GM23338 (cell line): ENCODE measurements around the gene HDAC8. TPM values are rescaled to one million over a fixed set of nuclear protein-coding genes. Genes with fewer than 3 reads are reported as not detected.

Source experiments
- ATAC-seq: fragments of 200-7000 bp; cut with Tn5 transposase; 3 replicates; pipeline ENCODE4 v1.9.1; 2020
- DNase-seq: peaks from one replicate; pipeline ENCODE4 v3.0.0-alpha.2; 2015; ENCODE audit warnings: low spot score
- H2AFZ ChIP-seq: fragments of 200-600 bp; sonication (generic); 2 replicates; pipeline ENCODE4 v1.8.0; 2016; ENCODE audit warnings: antibody characterized with exemption, mild to moderate bottlenecking, moderate library complexity
- H3F3A ChIP-seq: fragments of 200-600 bp; sonication (generic); replicated peaks from 2 replicates; pipeline ENCODE4 v1.8.0; 2017; ENCODE audit warnings: antibody characterized with exemption, mixed run types, low read depth
- H3K27ac ChIP-seq: fragments of 200-600 bp; sonication (generic); 2 replicates; pipeline ENCODE4 v1.6.1; 2016; ENCODE audit warnings: low read depth
- H3K27me3 ChIP-seq: fragments of 200-600 bp; sonication (generic); 2 replicates; pipeline ENCODE4 v1.8.0; 2016; ENCODE audit warnings: mild to moderate bottlenecking, mixed run types, moderate library complexity; ENCODE audit not compliant: insufficient read depth
- H3K36me3 ChIP-seq: fragments of 200-600 bp; sonication (generic); 2 replicates; pipeline ENCODE4 v1.8.0; 2016; ENCODE audit warnings: mild to moderate bottlenecking; ENCODE audit not compliant: insufficient read depth
- H3K4me1 ChIP-seq: fragments of 200-600 bp; sonication (generic); 2 replicates; pipeline ENCODE4 v1.8.0; 2016; ENCODE audit warnings: mild to moderate bottlenecking, moderate library complexity; ENCODE audit not compliant: insufficient read depth
- H3K4me2 ChIP-seq: fragments of 200-600 bp; sonication (generic); 2 replicates; pipeline ENCODE4 v1.7.1; 2017; ENCODE audit warnings: mixed run types
- H3K4me3 ChIP-seq: fragments of 200-600 bp; sonication (generic); 2 replicates; pipeline ENCODE4 v1.6.1; 2016; ENCODE audit warnings: mixed run types
- H3K79me2 ChIP-seq: fragments of 200-600 bp; sonication (generic); replicated peaks from 2 replicates; pipeline ENCODE4 v1.8.0; 2017; ENCODE audit warnings: mild to moderate bottlenecking; ENCODE audit not compliant: insufficient read depth
- H3K9me2 ChIP-seq: fragments of 200-600 bp; sonication (generic); 2 replicates; pipeline ENCODE4 v1.8.0; 2017; ENCODE audit not compliant: insufficient read depth
- H4K20me1 ChIP-seq: fragments of 200-600 bp; sonication (generic); replicated peaks from 2 replicates; pipeline ENCODE4 v1.8.0; 2017; ENCODE audit warnings: mild to moderate bottlenecking; ENCODE audit not compliant: insufficient read depth
- H3K27ac Mint-ChIP-seq: 2 replicates; pipeline ENCODE4 v1.8.0; 2020; ENCODE audit warnings: inconsistent platforms, mild to moderate bottlenecking, moderate library complexity, mixed read lengths
- H3K27me3 Mint-ChIP-seq: 3 replicates; pipeline ENCODE4 v1.8.0; 2022; ENCODE audit warnings: low read depth, mild to moderate bottlenecking, moderate library complexity, mixed read lengths, inconsistent platforms; ENCODE audit not compliant: insufficient read depth, poor library complexity
- H3K36me3 Mint-ChIP-seq: 3 replicates; pipeline ENCODE4 v1.8.0; 2021; ENCODE audit warnings: low read depth, mild to moderate bottlenecking, inconsistent platforms, moderate library complexity, mixed read lengths
- H3K4me1 Mint-ChIP-seq: 3 replicates; pipeline ENCODE4 v1.8.0; 2020; ENCODE audit warnings: mild to moderate bottlenecking, inconsistent platforms, mixed read lengths
- H3K4me3 Mint-ChIP-seq: 3 replicates; pipeline ENCODE4 v1.8.0; 2021; ENCODE audit warnings: moderate library complexity, mild to moderate bottlenecking, inconsistent platforms, mixed read lengths
- H3K9me3 Mint-ChIP-seq: 3 replicates; pipeline ENCODE4 v1.8.0; 2020; ENCODE audit warnings: moderate library complexity, mild to moderate bottlenecking, inconsistent platforms, mixed read lengths
- CREB1 ChIP-seq: fragments of 250-450 bp; sonication (Bioruptor Pico); IDR thresholded peaks from 2 replicates; pipeline ENCODE4 v1.5.0; 2020; ENCODE audit warnings: low read depth, mild to moderate bottlenecking, moderate library complexity
- EZH2 ChIP-seq: fragments of 200-600 bp; sonication (generic); IDR thresholded peaks from one replicate; pipeline ENCODE4 v1.8.0; 2017; ENCODE audit warnings: antibody characterized with exemption, mild to moderate bottlenecking, low read depth; ENCODE audit not compliant: unreplicated experiment
- EZH2phosphoT487 ChIP-seq: fragments of 200-600 bp; sonication (generic); IDR thresholded peaks from one replicate; pipeline ENCODE4 v1.8.1; 2018; ENCODE audit warnings: antibody characterized with exemption; ENCODE audit not compliant: unreplicated experiment
- POLR2AphosphoS5 ChIP-seq: IDR thresholded peaks from 2 replicates; pipeline ENCODE4 v1.6.1; 2016; ENCODE audit warnings: antibody characterized with exemption, low read depth
- STAT1 ChIP-seq: IDR thresholded peaks from one replicate; pipeline ENCODE4 v1.6.1; 2016; ENCODE audit warnings: antibody characterized with exemption; ENCODE audit not compliant: unreplicated experiment
- ZNF114 ChIP-seq: fragments of 250-450 bp; sonication (Bioruptor Pico); IDR thresholded peaks from 2 replicates; pipeline ENCODE4 v1.5.0; 2020; ENCODE audit warnings: mild to moderate bottlenecking, moderate library complexity
- ZNF331 ChIP-seq: fragments of 250-450 bp; sonication (Bioruptor Pico); IDR thresholded peaks from 2 replicates; pipeline ENCODE4 v1.5.0; 2020; ENCODE audit warnings: low read depth, mild to moderate bottlenecking, moderate library complexity
- polyA plus RNA-seq: library from polyadenylated mRNA; unstranded; fragments of >200 nt; fragmentation: Nextera tagmentation; extraction: Ambion mirVana; gene quantifications from 2 replicates; pipeline ENCODE4 v1.2.1, GENCODE V29; 2016
- total RNA-seq: library from RNA; depleted of rRNA; stranded (reverse); fragments of >200 nt; shearing (Covaris generic); gene quantifications from 2 replicates; pipeline ENCODE4 v1.2.3, GENCODE V29; 2014
- TF ChIP-seq, protein P1 (sequence below): fragments of 250-450 bp; sonication (Bioruptor Pico); IDR thresholded peaks from 2 replicates; pipeline ENCODE4 v1.5.0; 2020; ENCODE audit warnings: mild to moderate bottlenecking, moderate library complexity
- TF ChIP-seq, protein P2 (sequence below), 2 experiments: fragments of 200-600 bp in 1 of 2; sonication (generic) in 1 of 2; conservative IDR thresholded peaks; 2 replicates each; pipeline versions ENCODE4 v1.5.1 to v1.6.1; 2016 to 2017; ENCODE audit warnings: antibody characterized with exemption in 2 of 2, low read depth in 2 of 2, mild to moderate bottlenecking in 2 of 2, moderate library complexity in 1 of 2
- TF ChIP-seq, protein P3 (sequence below): IDR thresholded peaks from one replicate; pipeline ENCODE4 v1.6.1; 2018; ENCODE audit warnings: antibody characterized with exemption; ENCODE audit not compliant: unreplicated experiment

HDAC8 gene
- total and polyA plus RNA-seq, 2 experiments from 2014 or later, result 21.6 to 28.7 TPM

DNA sequence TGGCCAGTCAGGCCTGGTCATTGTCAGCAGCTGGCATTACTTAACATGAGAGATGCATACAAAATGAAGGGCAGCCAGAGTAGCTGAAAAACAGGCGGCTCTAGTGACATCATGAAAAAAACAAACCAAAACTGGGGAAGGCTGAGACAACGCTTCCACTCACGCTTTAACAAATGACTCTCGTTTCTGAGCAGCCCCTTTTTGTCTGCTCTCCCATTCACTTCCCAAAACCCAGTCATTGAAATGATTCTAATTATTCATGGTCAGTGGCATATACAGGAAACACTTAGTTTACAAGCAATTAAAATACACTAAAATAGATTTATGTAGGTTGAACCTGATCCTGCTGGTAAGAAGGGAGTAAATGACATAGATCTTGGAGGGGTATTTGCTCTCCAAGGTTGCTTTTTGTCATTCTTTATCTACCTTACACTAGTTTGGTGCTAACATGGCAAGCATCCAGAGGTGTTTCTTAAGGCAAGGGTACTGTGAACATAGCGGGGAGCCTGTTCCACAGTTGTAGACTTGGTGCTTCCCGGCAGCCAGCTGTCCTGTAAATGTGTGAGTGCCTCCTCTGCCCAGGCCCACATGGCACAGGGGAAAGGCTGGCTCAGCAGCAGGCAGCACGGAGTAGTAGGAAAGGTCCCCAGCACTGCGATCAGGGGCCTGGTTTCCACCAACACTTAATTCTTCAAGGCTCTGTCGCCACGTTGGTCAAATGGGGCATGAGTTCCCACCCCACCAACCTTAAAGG lies 205.8 kb downstream of the HDAC8 start:
- Histone ChIP-seq H2AFZ (no peak overlapping the region), H3K9me2 (no peaks in the 10 kb centered on the region), H3F3A (no peaks in the 10 kb centered on the region), H3K27me3 (no peaks in the 10 kb centered on the region), H3K4me2 (no peak overlapping the region), H3K36me3 (no peaks in the 10 kb centered on the region), H3K4me3 (no peak overlapping the region), H3K79me2 (no peaks in the 10 kb centered on the region), H3K4me1 (no peaks in the 10 kb centered on the region), H4K20me1 (no peaks in the 10 kb centered on the region), H3K27ac (no peak overlapping the region)
- no peak overlapping the region for H3K4me3 Mint-ChIP-seq
- DNase-seq (no peak), ATAC-seq (no peak)
- H3K9me3 Mint-ChIP-seq, result no peaks in the 10 kb centered on the region
- H3K4me1 Mint-ChIP-seq, result peaks cover 17% of the 10 kb centered on the region
- TF ChIP-seq POLR2AphosphoS5 (no peak), ZNF331 (no peak), EZH2 (no peak), EZH2phosphoT487 (no peak), ZNF114 (CRISPR knock-in tag) (no peak), CREB1 (CRISPR knock-in tag) (no peak), STAT1 (no peak)
- TF ChIP-seq, protein P1, sequence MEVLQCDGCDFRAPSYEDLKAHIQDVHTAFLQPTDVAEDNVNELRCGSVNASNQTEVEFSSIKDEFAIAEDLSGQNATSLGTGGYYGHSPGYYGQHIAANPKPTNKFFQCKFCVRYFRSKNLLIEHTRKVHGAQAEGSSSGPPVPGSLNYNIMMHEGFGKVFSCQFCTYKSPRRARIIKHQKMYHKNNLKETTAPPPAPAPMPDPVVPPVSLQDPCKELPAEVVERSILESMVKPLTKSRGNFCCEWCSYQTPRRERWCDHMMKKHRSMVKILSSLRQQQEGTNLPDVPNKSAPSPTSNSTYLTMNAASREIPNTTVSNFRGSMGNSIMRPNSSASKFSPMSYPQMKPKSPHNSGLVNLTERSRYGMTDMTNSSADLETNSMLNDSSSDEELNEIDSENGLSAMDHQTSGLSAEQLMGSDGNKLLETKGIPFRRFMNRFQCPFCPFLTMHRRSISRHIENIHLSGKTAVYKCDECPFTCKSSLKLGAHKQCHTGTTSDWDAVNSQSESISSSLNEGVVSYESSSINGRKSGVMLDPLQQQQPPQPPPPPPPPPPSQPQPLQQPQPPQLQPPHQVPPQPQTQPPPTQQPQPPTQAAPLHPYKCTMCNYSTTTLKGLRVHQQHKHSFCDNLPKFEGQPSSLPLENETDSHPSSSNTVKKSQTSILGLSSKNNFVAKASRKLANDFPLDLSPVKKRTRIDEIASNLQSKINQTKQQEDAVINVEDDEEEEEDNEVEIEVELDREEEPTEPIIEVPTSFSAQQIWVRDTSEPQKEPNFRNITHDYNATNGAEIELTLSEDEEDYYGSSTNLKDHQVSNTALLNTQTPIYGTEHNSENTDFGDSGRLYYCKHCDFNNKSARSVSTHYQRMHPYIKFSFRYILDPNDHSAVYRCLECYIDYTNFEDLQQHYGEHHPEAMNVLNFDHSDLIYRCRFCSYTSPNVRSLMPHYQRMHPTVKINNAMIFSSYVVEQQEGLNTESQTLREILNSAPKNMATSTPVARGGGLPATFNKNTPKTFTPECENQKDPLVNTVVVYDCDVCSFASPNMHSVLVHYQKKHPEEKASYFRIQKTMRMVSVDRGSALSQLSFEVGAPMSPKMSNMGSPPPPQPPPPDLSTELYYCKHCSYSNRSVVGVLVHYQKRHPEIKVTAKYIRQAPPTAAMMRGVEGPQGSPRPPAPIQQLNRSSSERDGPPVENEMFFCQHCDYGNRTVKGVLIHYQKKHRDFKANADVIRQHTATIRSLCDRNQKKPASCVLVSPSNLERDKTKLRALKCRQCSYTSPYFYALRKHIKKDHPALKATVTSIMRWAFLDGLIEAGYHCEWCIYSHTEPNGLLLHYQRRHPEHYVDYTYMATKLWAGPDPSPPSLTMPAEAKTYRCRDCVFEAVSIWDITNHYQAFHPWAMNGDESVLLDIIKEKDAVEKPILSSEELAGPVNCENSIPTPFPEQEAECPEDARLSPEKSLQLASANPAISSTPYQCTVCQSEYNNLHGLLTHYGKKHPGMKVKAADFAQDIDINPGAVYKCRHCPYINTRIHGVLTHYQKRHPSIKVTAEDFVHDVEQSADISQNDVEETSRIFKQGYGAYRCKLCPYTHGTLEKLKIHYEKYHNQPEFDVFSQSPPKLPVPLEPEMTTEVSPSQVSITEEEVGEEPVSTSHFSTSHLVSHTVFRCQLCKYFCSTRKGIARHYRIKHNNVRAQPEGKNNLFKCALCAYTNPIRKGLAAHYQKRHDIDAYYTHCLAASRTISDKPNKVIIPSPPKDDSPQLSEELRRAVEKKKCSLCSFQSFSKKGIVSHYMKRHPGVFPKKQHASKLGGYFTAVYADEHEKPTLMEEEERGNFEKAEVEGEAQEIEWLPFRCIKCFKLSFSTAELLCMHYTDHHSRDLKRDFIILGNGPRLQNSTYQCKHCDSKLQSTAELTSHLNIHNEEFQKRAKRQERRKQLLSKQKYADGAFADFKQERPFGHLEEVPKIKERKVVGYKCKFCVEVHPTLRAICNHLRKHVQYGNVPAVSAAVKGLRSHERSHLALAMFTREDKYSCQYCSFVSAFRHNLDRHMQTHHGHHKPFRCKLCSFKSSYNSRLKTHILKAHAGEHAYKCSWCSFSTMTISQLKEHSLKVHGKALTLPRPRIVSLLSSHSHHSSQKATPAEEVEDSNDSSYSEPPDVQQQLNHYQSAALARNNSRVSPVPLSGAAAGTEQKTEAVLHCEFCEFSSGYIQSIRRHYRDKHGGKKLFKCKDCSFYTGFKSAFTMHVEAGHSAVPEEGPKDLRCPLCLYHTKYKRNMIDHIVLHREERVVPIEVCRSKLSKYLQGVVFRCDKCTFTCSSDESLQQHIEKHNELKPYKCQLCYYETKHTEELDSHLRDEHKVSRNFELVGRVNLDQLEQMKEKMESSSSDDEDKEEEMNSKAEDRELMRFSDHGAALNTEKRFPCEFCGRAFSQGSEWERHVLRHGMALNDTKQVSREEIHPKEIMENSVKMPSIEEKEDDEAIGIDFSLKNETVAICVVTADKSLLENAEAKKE (CRISPR knock-in tag), result no peak
- TF ChIP-seq, protein P2, sequence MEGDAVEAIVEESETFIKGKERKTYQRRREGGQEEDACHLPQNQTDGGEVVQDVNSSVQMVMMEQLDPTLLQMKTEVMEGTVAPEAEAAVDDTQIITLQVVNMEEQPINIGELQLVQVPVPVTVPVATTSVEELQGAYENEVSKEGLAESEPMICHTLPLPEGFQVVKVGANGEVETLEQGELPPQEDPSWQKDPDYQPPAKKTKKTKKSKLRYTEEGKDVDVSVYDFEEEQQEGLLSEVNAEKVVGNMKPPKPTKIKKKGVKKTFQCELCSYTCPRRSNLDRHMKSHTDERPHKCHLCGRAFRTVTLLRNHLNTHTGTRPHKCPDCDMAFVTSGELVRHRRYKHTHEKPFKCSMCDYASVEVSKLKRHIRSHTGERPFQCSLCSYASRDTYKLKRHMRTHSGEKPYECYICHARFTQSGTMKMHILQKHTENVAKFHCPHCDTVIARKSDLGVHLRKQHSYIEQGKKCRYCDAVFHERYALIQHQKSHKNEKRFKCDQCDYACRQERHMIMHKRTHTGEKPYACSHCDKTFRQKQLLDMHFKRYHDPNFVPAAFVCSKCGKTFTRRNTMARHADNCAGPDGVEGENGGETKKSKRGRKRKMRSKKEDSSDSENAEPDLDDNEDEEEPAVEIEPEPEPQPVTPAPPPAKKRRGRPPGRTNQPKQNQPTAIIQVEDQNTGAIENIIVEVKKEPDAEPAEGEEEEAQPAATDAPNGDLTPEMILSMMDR (conservative IDR thresholded peaks at IDR 0.05; ENCODE audit: low read depth in 2 of 2), result no peak
- TF ChIP-seq, protein P3, sequence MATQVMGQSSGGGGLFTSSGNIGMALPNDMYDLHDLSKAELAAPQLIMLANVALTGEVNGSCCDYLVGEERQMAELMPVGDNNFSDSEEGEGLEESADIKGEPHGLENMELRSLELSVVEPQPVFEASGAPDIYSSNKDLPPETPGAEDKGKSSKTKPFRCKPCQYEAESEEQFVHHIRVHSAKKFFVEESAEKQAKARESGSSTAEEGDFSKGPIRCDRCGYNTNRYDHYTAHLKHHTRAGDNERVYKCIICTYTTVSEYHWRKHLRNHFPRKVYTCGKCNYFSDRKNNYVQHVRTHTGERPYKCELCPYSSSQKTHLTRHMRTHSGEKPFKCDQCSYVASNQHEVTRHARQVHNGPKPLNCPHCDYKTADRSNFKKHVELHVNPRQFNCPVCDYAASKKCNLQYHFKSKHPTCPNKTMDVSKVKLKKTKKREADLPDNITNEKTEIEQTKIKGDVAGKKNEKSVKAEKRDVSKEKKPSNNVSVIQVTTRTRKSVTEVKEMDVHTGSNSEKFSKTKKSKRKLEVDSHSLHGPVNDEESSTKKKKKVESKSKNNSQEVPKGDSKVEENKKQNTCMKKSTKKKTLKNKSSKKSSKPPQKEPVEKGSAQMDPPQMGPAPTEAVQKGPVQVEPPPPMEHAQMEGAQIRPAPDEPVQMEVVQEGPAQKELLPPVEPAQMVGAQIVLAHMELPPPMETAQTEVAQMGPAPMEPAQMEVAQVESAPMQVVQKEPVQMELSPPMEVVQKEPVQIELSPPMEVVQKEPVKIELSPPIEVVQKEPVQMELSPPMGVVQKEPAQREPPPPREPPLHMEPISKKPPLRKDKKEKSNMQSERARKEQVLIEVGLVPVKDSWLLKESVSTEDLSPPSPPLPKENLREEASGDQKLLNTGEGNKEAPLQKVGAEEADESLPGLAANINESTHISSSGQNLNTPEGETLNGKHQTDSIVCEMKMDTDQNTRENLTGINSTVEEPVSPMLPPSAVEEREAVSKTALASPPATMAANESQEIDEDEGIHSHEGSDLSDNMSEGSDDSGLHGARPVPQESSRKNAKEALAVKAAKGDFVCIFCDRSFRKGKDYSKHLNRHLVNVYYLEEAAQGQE, result no peak
- no peak overlapping the region for H3K27ac Mint-ChIP-seq
- no peaks in the 10 kb centered on the region for H3K36me3 Mint-ChIP-seq
- peaks cover 2% of the 10 kb centered on the region for H3K27me3 Mint-ChIP-seq
